SKM-1 (cell line): ENCODE results near the gene RPGR.

Experiments
- DNase-seq: peaks from one replicate; lab custom pipeline; 2025; ENCODE audit not compliant: unreplicated experiment; lab: John Stamatoyannopoulos, UW

RPGR gene

GRCh38 chrX:38326086-38326485 lies 1.2 kb downstream of the RPGR start:
- DNase-seq: no peak

- DNase-seq: no peak
Observed at GRCh38 chrX:38320819-38321218, 6.5 kb downstream of the RPGR start.

- no peak for DNase-seq
Observed at GRCh38 chrX:38318606-38319005, 8.7 kb downstream of the RPGR start.

GRCh38 chrX:38318196-38318595 lies 9.1 kb downstream of the RPGR start:
- DNase-seq: no peak

- DNase-seq: no peak
Observed at GRCh38 chrX:38315186-38315585, 12.1 kb downstream of the RPGR start.

- no peak for DNase-seq
Observed at GRCh38 chrX:38313190-38313589, 14.1 kb downstream of the RPGR start.

GRCh38 chrX:38312436-38312835 lies 14.9 kb downstream of the RPGR start:
- no peak for DNase-seq

GRCh38 chrX:38311743-38312142 lies 15.6 kb downstream of the RPGR start:
- DNase-seq: no peak

GRCh38 chrX:38305971-38306370 lies 21.3 kb downstream of the RPGR start:
- no peak for DNase-seq

GRCh38 chrX:38304010-38304409 lies 23.3 kb downstream of the RPGR start:
- no peak for DNase-seq

GRCh38 chrX:38293741-38294140 lies 33.6 kb downstream of the RPGR start:
- no peak for DNase-seq

GRCh38 chrX:38287674-38288073 lies 39.6 kb downstream of the RPGR start:
- no peak for DNase-seq

GRCh38 chrX:38285649-38286048 lies 41.7 kb downstream of the RPGR start:
- DNase-seq: no peak

GRCh38 chrX:38282049-38282448 lies 45.3 kb downstream of the RPGR start:
- no peak for DNase-seq

GRCh38 chrX:38279188-38279587 lies 48.1 kb downstream of the RPGR start:
- no peak for DNase-seq

GRCh38 chrX:38278682-38279081 lies 48.6 kb downstream of the RPGR start:
- no peak for DNase-seq

GRCh38 chrX:38277802-38278201 lies 49.5 kb downstream of the RPGR start:
- no peak for DNase-seq

- DNase-seq: no peak
Observed at GRCh38 chrX:38277136-38277535, 50.2 kb downstream of the RPGR start.

GRCh38 chrX:38276089-38276488 lies 51.2 kb downstream of the RPGR start:
- no peak for DNase-seq

GRCh38 chrX:38275615-38276014 lies 51.7 kb downstream of the RPGR start:
- DNase-seq: no peak

- DNase-seq: no peak
Observed at GRCh38 chrX:38273453-38273852, 53.9 kb downstream of the RPGR start.

- DNase-seq: no peak
Observed at GRCh38 chrX:38271154-38271716, 56.1 kb downstream of the RPGR start.

GRCh38 chrX:38268011-38268410 lies 59.3 kb downstream of the RPGR start:
- DNase-seq: no peak
